GF-D8 (cell line): Measurements from ENCODE around the gene CEP104.

Source experiments
- DNase-seq: peaks from one replicate; lab custom pipeline; 2025; lab: John Stamatoyannopoulos, UW

The CEP104 gene

GRCh38 chr1:3868464-3869006 lies 11.5 kb upstream of the CEP104 start:
- DNase-seq: no peak

GRCh38 chr1:3865606-3866160 lies 8.7 kb upstream of the CEP104 start:
- DNase-seq: no peak

- DNase-seq: no peak
Observed at GRCh38 chr1:3864884-3865283, 7.9 kb upstream of the CEP104 start.

- DNase-seq: no peak
Observed at GRCh38 chr1:3863231-3863935, 6.4 kb upstream of the CEP104 start.

- peak; percentile 36 for DNase-seq
Observed at GRCh38 chr1:3858231-3858981, 1.4 kb upstream of the CEP104 start.

- DNase-seq: no peak
Observed at GRCh38 chr1:3857791-3858129, 749 bp upstream of the CEP104 start.

- no peak for DNase-seq
Observed at GRCh38 chr1:3852711-3853485, 4.1 kb downstream of the CEP104 start.

- no peak for DNase-seq
Observed at GRCh38 chr1:3852091-3852490, 4.9 kb downstream of the CEP104 start.

GRCh38 chr1:3851292-3851691 lies 5.7 kb downstream of the CEP104 start:
- DNase-seq: no peak

GRCh38 chr1:3850857-3851256 lies 6.2 kb downstream of the CEP104 start:
- DNase-seq: no peak

GRCh38 chr1:3847081-3847480 lies 9.9 kb downstream of the CEP104 start:
- DNase-seq: no peak

GRCh38 chr1:3846541-3846940 lies 10.5 kb downstream of the CEP104 start:
- DNase-seq: no peak

- DNase-seq: no peak
Observed at GRCh38 chr1:3842912-3843311, 14.1 kb downstream of the CEP104 start.

- DNase-seq: no peak
Observed at GRCh38 chr1:3841491-3841890, 15.5 kb downstream of the CEP104 start.

- no peak for DNase-seq
Observed at GRCh38 chr1:3838788-3839187, 18.2 kb downstream of the CEP104 start.

GRCh38 chr1:3837685-3838084 lies 19.3 kb downstream of the CEP104 start:
- DNase-seq: no peak

GRCh38 chr1:3837200-3837599 lies 19.8 kb downstream of the CEP104 start:
- DNase-seq: no peak

GRCh38 chr1:3836421-3836820 lies 20.6 kb downstream of the CEP104 start:
- DNase-seq: no peak

GRCh38 chr1:3834701-3835100 lies 22.3 kb downstream of the CEP104 start:
- DNase-seq: no peak

- no peak for DNase-seq
Observed at GRCh38 chr1:3831689-3832088, 25.3 kb downstream of the CEP104 start.

GRCh38 chr1:3828391-3828790 lies 28.6 kb downstream of the CEP104 start:
- no peak for DNase-seq

GRCh38 chr1:3827813-3828307 lies 29.2 kb downstream of the CEP104 start:
- DNase-seq: no peak
